Inferior parietal cortex (tissue), 1 donor: ENCODE data around the gene OTOGL.
"Not testable (repeated sequence)": the region's sequence is repeated elsewhere in the genome, so short reads cannot be mapped to it uniquely, and the experiment has no call there.

Experiments used
- DNase-seq: peaks from one replicate; pipeline ENCODE4 v3.0.0-alpha.2; 2016; ENCODE audit errors: extremely low spot score

OTOGL gene

GRCh38 chr12:80219345-80219744, 120.0 kb downstream of the OTOGL start:
- no peak for DNase-seq

- no peak for DNase-seq
Measured at GRCh38 chr12:80222261-80222660, 122.9 kb downstream of the OTOGL start.

GRCh38 chr12:80226576-80226975, 127.2 kb downstream of the OTOGL start:
- no peak for DNase-seq

DNA sequence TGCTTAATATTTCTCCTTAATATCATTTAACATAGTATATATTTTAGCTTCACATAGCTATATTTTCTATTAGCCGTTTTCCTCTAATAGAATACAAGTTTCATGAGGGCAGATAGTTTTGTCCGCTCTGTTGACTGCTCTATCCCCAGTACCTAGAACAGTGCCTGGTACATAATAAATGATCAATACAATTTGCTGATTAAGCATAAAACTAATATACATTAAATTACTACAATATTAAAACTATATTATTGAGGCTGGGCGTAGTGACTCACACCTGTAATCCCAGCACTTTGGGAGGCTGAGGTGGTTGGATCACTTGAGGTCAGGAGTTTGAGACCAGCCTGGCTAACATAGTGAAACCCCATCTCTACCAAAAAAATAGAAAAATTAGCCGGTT, 128.6 kb downstream of the OTOGL start:
- not testable (repeated sequence) for DNase-seq

DNA sequence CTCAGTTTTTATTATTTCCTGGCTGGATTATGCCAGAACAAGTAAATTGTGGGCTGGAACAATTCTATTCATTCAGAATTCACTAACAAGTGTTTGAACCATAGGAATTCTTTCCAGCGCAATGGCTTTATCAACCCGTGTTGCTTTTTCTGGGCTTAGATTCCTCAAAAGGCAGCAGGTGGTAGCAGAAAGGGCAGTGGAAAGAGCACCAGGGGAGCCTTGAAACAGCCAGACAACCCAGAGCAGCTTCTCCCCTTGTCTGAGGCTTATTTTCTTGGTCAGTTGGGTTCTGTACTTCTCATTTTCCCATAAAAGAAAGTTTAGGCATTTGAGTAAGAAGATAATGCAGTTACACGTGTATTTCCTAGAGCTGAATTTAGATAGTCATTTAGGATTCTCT, 130.7 kb downstream of the OTOGL start:
- DNase-seq = no peak

GRCh38 chr12:80232837-80233236, 133.5 kb downstream of the OTOGL start:
- no peak for DNase-seq

GRCh38 chr12:80233926-80234325, 134.6 kb downstream of the OTOGL start:
- no peak for DNase-seq

DNA sequence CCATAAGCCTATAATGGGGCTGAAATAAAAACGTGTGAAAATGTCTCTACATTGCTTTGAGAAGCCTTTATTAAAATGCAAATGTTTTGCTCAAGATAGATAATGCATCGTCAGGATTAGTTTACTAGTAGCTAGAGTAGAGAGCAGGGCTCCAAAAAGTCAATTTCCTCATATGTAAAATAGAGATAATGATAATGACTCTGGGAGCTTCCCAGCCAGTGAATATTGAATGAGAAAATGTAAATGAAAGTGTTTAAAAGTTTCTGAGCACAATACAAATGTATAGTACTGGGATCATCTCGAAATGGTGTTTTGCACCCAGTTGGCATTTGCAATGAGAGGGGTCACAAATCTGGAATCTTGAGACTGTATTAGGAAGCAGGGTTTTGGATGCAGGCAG, 135.3 kb downstream of the OTOGL start:
- no peak for DNase-seq

- DNase-seq = no peak
Measured at GRCh38 chr12:80235944-80236343, 136.6 kb downstream of the OTOGL start.

DNA sequence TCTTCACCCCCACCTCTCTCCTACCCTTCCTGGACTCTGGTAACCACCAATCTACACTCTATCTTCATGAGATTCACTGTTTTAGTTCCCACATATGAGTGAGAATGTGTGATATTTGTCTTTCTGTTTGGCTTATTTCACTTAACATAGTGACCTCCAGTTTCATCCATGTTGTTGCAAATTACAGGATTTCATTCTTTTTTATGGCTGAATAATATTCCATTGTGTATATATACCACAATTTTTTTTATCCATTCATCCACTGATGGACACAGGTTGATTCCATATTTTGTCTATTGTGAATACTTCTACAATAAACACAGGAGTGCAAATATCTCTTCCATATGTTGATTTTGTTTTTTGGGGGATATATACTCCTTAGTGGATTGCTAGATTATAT, 140.5 kb downstream of the OTOGL start:
- DNase-seq = no peak

GRCh38 chr12:80241576-80242273, 142.4 kb downstream of the OTOGL start:
- no peak for DNase-seq

- DNase-seq = no peak
Measured at GRCh38 chr12:80242321-80242720, 143.0 kb downstream of the OTOGL start.

- not testable (repeated sequence) for DNase-seq
Measured at GRCh38 chr12:80249581-80249980, 150.2 kb downstream of the OTOGL start.

GRCh38 chr12:80257920-80258319, 158.6 kb downstream of the OTOGL start:
- DNase-seq = no peak

DNA sequence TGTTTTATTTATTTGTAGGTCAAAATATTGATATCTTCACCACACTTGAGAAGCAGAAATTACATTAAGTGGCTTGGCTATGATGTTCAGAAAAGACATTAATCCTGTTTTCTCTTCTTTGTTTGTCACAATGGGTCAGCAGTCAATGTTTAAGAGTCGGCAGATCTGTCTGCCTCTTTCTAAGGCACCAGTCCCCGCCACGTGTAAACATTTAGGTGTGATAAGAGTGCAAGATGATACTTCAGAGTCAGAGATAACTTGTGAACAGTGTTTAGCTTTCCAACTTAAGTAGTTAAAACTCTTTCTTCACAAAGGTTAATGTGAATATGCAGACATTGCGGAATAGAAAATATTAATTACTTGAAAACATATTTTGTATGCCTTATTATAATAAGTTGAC, 160.9 kb downstream of the OTOGL start:
- no peak for DNase-seq

- no peak for DNase-seq
Measured at GRCh38 chr12:80261403-80261802, 162.1 kb downstream of the OTOGL start.

DNA sequence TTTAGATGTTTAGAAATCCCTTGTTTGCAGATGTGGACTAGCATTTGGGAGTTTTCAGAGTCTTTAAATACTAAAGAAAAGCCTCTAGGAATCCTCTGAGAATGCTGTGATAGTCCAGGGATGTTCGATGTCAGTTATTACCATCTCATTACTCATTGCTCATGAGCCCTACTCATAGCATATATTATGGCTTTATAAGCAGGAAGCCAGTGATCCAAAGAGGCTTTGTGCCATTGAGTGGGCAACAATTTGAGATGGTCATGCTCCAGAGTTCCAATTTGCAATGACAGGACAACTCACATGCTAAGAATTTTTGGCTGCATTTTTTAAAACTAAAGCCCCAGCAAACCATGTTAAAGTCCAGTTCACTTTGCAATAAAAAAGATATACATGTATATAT, 163.0 kb downstream of the OTOGL start:
- DNase-seq = no peak

DNA sequence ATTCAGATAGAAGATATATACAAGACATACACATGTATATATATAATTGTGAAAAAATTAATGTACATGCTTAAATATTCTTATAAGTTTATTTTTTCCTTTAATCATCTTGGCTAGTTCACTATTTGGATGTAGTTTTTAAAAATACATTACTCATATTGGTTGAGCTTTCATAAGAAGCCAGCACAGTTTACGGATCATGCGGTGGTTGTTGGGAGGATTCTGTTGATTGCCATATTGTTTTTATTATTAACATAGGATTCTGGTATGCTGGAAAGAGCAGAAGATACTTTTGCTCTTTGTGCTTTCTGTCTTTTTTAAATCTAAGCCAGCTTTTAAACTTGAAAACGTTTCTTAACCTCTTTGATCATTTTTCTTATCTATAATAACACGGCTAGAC, 163.4 kb downstream of the OTOGL start:
- no peak for DNase-seq

DNA sequence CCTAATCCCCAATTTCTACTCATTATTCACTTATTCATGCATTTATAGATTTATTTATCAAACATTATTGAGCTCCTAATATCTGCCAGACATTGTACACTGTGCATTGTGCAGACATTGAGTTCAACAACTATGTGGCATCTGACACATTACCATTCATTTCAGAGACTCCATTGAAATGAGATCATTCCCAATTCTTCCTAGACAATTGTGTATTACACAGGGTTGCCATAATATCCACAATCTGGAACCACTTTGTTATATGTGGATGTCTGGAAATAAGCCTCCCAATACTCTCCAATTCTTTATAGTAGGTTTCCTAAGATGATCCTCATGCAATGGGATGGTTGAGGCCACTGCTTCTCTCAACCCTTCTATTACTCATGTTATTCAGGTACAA, 165.0 kb downstream of the OTOGL start:
- no peak for DNase-seq

GRCh38 chr12:80264891-80265290, 165.6 kb downstream of the OTOGL start:
- no peak for DNase-seq

DNA sequence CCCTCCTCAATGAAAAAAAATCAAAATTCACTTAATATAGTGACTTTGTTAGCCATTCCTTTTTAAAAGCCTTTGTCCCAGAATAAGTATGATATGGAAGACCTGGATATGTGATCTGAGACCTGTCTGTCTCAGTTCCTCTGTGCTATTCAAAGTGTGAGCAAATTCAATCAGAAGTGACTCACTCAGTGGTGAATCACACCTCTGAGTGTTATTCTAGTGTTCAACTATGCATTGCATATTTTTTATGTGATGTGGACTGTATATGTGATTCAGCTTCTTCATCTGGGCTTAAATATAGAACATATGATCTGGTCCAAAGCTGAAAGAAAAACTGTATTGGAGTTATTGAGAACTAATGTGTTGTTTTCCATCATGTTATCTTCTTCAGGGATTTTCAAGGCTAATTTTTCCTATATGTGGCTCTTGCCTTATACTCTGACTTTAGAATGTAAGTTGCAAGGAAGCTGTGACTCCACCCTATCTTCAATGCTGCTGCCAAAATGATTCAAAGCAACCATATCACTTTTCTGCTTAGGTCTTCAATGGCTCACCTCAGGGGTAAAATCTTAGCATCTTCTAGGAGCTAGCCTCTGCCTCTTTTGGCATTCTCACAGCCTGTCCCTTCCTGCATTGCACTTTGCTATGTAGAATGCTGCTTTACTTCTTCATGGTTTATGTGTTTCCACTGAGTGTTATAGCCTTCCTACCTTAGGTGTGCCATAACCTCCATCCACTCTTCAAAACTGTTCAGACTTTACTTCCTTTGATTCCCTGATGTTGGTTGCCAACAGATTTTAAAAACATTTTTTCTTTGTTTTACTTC, 169.8 kb downstream of the OTOGL start:
- DNase-seq = peak; percentile 43

- DNase-seq = peak; percentile 75
Measured at GRCh38 chr12:80269803-80270552, 170.6 kb downstream of the OTOGL start.

DNA sequence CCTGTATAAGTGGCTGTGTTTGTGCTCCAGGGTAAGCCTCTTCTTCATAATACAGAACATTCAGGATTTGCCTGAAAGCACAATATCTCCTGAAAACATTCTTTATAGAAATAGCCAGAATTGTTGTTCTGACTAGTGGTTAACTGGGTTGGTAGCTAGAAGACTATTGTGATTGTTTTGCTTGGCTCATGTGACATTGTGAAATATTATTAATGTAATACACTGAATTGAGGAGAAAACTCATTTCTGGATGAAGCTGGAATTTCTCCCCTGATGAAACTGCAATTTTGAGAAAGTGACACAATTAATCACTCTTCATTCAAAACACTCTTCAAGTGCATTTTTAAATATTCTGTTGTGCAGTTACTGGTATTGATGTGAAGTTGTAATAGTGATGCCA, 172.4 kb downstream of the OTOGL start:
- DNase-seq = no peak
